Osteocyte (in vitro differentiated cells): ENCODE results near the gene CCDC91. TPM values are rescaled to one million over a fixed set of nuclear protein-coding genes. Genes with fewer than 3 reads are reported as not detected.

Source experiments
- DNase-seq: peaks from one replicate; pipeline ENCODE4 v3.0.0; 2021; ENCODE audit warnings: mixed read lengths; ENCODE audit not compliant: unreplicated experiment; ENCODE audit errors: extremely low spot score
- H3K27ac Mint-ChIP-seq: one replicate; pipeline ENCODE4 v1.8.0; 2021; ENCODE audit warnings: mild to moderate bottlenecking, mixed read lengths; ENCODE audit not compliant: unreplicated experiment
- H3K27me3 Mint-ChIP-seq: one replicate; pipeline ENCODE4 v1.8.0; 2021; ENCODE audit warnings: mixed read lengths; ENCODE audit not compliant: unreplicated experiment
- H3K36me3 Mint-ChIP-seq: one replicate; pipeline ENCODE4 v1.8.0; 2021; ENCODE audit warnings: mixed read lengths; ENCODE audit not compliant: unreplicated experiment
- H3K4me1 Mint-ChIP-seq: one replicate; pipeline ENCODE4 v1.8.0; 2021; ENCODE audit warnings: mixed read lengths; ENCODE audit not compliant: unreplicated experiment
- H3K4me3 Mint-ChIP-seq: one replicate; pipeline ENCODE4 v1.8.0; 2021; ENCODE audit warnings: mild to moderate bottlenecking, moderate library complexity, mixed read lengths; ENCODE audit not compliant: unreplicated experiment
- H3K9me3 Mint-ChIP-seq: one replicate; pipeline ENCODE4 v1.8.0; 2021; ENCODE audit warnings: mixed read lengths; ENCODE audit not compliant: unreplicated experiment
- total RNA-seq: library from RNA; stranded (reverse); gene quantifications from 2 replicates; pipeline ENCODE4 v1.2.1, GENCODE V29; 2021
- TF ChIP-seq, protein P1 (sequence below): fragments of 200-600 bp; sonication (generic); IDR thresholded peaks from 2 replicates; pipeline ENCODE4 v1.5.0; 2021; ENCODE audit warnings: antibody characterized with exemption, mild to moderate bottlenecking, moderate library complexity

The CCDC91 gene
- total RNA-seq, 1 donor from 2014 or later, result 17.5 TPM

DNA sequence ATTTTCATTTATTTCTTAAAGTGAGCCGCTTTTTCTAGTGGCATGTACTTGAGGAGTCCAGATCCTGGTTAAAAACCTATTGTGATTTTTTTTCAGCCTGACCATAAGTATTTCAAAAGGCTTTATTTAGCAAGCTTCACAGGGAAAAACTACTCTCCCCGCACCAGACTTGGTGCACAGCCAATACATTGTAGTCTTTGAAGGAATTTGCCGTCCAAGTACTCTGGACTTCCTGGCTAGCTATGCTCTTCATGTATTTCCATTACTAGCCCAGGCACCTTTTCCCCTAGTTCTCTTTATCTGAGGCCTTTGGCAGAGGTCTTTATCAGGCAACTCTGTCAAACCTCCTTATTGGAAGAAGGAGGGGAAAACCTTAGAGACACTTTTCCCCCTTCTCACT, 234.7 kb downstream of the CCDC91 start:
- peaks cover 6% of the 10 kb centered on the region for H3K36me3 Mint-ChIP-seq
- no peak overlapping the region for H3K4me3 Mint-ChIP-seq
- TF ChIP-seq, protein P1, sequence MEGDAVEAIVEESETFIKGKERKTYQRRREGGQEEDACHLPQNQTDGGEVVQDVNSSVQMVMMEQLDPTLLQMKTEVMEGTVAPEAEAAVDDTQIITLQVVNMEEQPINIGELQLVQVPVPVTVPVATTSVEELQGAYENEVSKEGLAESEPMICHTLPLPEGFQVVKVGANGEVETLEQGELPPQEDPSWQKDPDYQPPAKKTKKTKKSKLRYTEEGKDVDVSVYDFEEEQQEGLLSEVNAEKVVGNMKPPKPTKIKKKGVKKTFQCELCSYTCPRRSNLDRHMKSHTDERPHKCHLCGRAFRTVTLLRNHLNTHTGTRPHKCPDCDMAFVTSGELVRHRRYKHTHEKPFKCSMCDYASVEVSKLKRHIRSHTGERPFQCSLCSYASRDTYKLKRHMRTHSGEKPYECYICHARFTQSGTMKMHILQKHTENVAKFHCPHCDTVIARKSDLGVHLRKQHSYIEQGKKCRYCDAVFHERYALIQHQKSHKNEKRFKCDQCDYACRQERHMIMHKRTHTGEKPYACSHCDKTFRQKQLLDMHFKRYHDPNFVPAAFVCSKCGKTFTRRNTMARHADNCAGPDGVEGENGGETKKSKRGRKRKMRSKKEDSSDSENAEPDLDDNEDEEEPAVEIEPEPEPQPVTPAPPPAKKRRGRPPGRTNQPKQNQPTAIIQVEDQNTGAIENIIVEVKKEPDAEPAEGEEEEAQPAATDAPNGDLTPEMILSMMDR, result no peak
- DNase-seq, result no peak
- no peak overlapping the region for H3K27ac Mint-ChIP-seq
- no peaks in the 10 kb centered on the region for H3K27me3 Mint-ChIP-seq
- peaks cover 7% of the 10 kb centered on the region for H3K9me3 Mint-ChIP-seq
- H3K4me1 Mint-ChIP-seq, result peaks cover 3% of the 10 kb centered on the region

DNA sequence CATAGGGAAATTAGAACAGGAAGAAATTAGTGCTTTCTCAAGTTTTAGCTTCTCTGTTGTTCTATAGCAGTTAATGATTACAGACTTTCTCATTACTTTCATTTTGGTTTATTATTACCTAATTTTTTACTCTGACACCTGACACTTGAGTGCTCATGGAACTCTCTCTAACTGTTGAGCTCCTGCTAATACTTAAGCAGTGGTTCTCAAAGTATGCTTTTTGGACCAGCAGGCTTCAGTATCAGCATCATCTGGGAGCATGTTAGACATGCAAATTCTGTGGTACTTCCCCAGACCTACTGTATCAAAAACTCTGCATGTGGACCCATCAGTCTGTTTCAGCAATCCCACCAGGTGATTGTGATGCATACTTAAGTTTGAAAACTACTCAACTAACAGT, 235.3 kb downstream of the CCDC91 start:
- TF ChIP-seq, protein P1, result no peak
- no peaks in the 10 kb centered on the region for H3K27me3 Mint-ChIP-seq
- no peak overlapping the region for H3K27ac Mint-ChIP-seq
- H3K9me3 Mint-ChIP-seq, result peaks cover 7% of the 10 kb centered on the region
- no peak overlapping the region for H3K4me3 Mint-ChIP-seq
- H3K36me3 Mint-ChIP-seq, result peaks cover 6% of the 10 kb centered on the region
- peaks cover 3% of the 10 kb centered on the region for H3K4me1 Mint-ChIP-seq
- no peak for DNase-seq

DNA sequence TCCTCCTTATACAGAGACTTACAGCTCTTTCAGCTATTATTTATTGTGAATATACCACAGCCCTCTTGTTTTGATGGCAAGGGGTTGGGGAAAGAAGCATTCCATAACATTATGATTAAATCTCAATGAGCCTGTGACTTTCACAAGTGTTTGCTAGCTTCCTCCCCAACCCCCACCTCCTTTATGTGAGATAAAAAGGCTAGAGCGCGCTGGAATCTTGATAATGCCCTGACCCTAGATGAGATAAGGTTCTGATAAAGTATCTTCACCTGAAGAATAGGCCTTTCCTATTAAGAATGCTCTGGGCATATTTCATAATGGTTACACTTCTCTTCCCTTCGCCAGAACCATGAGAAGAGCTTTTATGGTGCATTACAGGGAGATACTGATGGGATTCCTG, 236.8 kb downstream of the CCDC91 start:
- Mint-ChIP-seq H3K4me3 (no peak overlapping the region), H3K27ac (no peak overlapping the region), H3K9me3 (no peaks in the 10 kb centered on the region), H3K36me3 (no peaks in the 10 kb centered on the region), H3K4me1 (peaks cover 3% of the 10 kb centered on the region), H3K27me3 (no peaks in the 10 kb centered on the region)
- DNase-seq, result no peak
- TF ChIP-seq, protein P1, result no peak

DNA sequence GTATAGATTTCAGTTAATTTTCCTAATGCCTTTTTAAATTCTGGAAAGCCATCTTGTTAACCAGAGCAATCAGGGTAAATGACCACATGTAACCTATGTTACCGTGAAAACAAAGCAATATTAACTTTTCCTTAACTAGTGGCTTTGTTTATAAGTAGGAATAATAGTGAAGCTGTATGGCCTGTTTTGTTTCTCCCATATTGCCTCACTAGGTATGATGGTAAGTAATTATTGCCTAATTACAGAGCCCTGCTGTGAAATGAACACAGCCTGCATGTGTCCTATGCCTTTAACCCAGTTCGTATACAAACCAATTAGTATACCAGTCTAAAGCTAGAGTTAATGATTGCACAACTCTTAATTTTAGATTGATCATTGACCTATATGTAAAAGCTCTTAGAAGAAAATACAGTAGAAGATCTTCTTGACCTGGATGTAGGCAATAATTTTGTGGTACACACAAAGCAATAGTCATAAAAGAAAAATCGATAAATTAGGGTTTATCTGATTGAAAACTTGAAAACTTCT, 249.9 kb downstream of the CCDC91 start:
- DNase-seq, result no peak
- Mint-ChIP-seq H3K27me3 (no peaks in the 10 kb centered on the region), H3K36me3 (no peaks in the 10 kb centered on the region), H3K27ac (no peak overlapping the region), H3K4me3 (no peak overlapping the region), H3K4me1 (peaks cover 4% of the 10 kb centered on the region), H3K9me3 (no peaks in the 10 kb centered on the region)
- TF ChIP-seq, protein P1, result no peak

DNA sequence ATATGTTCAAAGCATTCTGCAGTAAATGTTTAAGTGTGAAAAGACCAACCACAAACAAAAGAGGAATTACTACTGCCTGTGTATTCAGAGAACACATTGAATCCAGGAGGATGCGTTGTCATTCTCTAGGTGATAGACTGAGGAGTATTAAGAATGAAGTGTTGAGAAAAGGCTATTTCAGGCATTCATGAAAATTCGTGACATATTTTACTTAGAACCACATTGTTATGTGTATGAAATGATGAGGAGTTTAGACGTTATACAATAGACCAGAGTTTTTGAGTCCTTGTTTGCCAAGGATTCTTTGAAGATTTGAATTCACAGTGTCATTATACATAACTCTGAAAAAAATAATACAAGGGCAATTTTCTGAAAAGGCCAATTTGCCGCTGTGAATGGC, 251.8 kb downstream of the CCDC91 start:
- Mint-ChIP-seq H3K4me3 (no peak overlapping the region), H3K27ac (no peak overlapping the region)

More for the DNA sequence above, 251.8 kb downstream of the CCDC91 start:
- H3K36me3 Mint-ChIP-seq, result no peaks in the 10 kb centered on the region
- TF ChIP-seq, protein P1, result no peak
- no peaks in the 10 kb centered on the region for H3K9me3 Mint-ChIP-seq
- no peaks in the 10 kb centered on the region for H3K27me3 Mint-ChIP-seq
- no peak for DNase-seq
- H3K4me1 Mint-ChIP-seq, result peaks cover 4% of the 10 kb centered on the region
